BLaER1 (cell line): ENCODE measurements around the gene CDH10.

Experiments used
- H3K27ac ChIP-seq: shearing (Covaris generic); formaldehyde crosslinking; 2 replicates; pipeline ENCODE4 v1.8.1; 2022
- H3K27me3 ChIP-seq: shearing (Covaris generic); formaldehyde crosslinking; 2 replicates; pipeline ENCODE4 v1.8.1; 2022
- H3K36me3 ChIP-seq: shearing (Covaris generic); formaldehyde crosslinking; 2 replicates; pipeline ENCODE4 v1.8.1; 2022
- H3K4me1 ChIP-seq: shearing (Covaris generic); formaldehyde crosslinking; 2 replicates; pipeline ENCODE4 v1.8.1; 2022
- H3K4me2 ChIP-seq: shearing (Covaris generic); formaldehyde crosslinking; 2 replicates; pipeline ENCODE4 v1.8.1; 2022
- H3K4me3 ChIP-seq: shearing (Covaris generic); formaldehyde crosslinking; 2 replicates; pipeline ENCODE4 v1.8.1; 2022
- H3K9ac ChIP-seq: shearing (Covaris generic); formaldehyde crosslinking; 2 replicates; pipeline ENCODE4 v1.8.1; 2022
- H3K9me3 ChIP-seq: shearing (Covaris generic); formaldehyde crosslinking; 2 replicates; pipeline ENCODE4 v1.8.1; 2022
- H4K20me1 ChIP-seq: shearing (Covaris generic); formaldehyde crosslinking; 2 replicates; pipeline ENCODE4 v1.8.1; 2022
- Cebpa-rat ChIP-seq: shearing (Covaris generic); IDR thresholded peaks from 2 replicates; pipeline ENCODE4 v1.8.1; 2022

CDH10 gene

DNA sequence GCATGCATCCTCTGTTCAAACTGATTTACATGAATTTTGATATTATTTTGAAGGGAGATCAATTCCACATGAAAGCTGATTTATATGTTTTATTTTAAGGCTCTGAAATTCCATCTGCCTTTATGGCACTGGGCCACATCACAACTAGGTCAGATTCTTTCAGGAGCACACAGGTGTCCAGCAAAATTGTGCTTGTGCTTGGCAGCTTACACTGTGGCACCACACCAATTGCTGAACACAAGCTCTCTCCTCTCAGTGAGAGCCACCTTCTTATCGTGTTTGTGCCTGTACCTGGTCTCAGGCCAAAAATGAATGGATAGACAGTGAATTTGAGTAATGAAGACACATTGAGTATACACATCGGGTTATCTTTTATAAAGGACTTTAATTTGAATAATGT lies 200.4 kb downstream of the CDH10 start:
- Histone ChIP-seq H3K9ac (no peak overlapping the region), H3K27ac (no peak overlapping the region), H3K27me3 (no peaks in the 10 kb centered on the region), H3K9me3 (no peaks in the 10 kb centered on the region), H4K20me1 (no peaks in the 10 kb centered on the region), H3K4me1 (no peaks in the 10 kb centered on the region), H3K4me2 (no peak overlapping the region), H3K36me3 (no peaks in the 10 kb centered on the region), H3K4me3 (no peak overlapping the region)
- no peak for TF ChIP-seq Cebpa-rat

DNA sequence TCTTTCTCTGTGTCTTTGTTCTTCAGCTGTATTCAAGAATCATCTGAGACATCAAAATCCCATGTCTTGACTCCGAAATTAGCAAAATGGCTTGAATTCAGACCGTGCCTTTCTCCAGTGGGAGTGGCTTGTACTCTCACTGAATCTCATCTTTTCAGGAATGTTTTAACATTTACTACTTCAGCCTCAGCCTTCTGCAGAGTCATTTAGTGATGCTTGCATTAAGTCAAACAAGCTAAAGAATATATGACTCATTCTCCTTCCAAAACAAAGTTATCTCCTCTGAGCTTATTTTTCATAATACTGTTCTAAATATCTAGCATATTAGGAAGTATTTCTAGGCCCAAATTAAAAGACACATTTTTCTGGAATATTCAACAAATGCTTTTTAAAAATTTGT lies 205.3 kb downstream of the CDH10 start:
- no peaks in the 10 kb centered on the region for H3K36me3 ChIP-seq
- no peak overlapping the region for H3K27ac ChIP-seq
- H3K9me3 ChIP-seq = no peaks in the 10 kb centered on the region
- TF ChIP-seq Cebpa-rat = no peak
- no peaks in the 10 kb centered on the region for H3K27me3 ChIP-seq
- no peak overlapping the region for H3K4me3 ChIP-seq
- H3K4me2 ChIP-seq = no peak overlapping the region
- no peaks in the 10 kb centered on the region for H4K20me1 ChIP-seq
- no peak overlapping the region for H3K9ac ChIP-seq
- H3K4me1 ChIP-seq = no peaks in the 10 kb centered on the region
